AG20443 (cell line): ENCODE measurements around the gene BIK.
"Not testable (repeated sequence)": the region's sequence is repeated elsewhere in the genome, so short reads cannot be mapped to it uniquely, and the experiment has no call there.

Experiments
- DNase-seq: peaks from one replicate; pipeline ENCODE4 v3.0.0; 2012; ENCODE audit warnings: low spot score, mixed read lengths

The BIK gene

GRCh38 chr22:43136255-43136654 is 25.7 kb downstream of the BIK start:
- DNase-seq: peak; percentile 65

GRCh38 chr22:43136801-43137200 is 26.3 kb downstream of the BIK start:
- DNase-seq: no peak

- peak; percentile 97 for DNase-seq
Measured at GRCh38 chr22:43142880-43143562, 32.5 kb downstream of the BIK start, which contains the start of gene MCAT. MCAT (minus strand) TSS chr22:43143398; CDS start chr22:43143348, 50 bp downstream.

- no peak for DNase-seq
Measured at GRCh38 chr22:43144949-43145348, 34.4 kb downstream of the BIK start.

GRCh38 chr22:43145371-43145770 is 34.8 kb downstream of the BIK start:
- not testable (repeated sequence) for DNase-seq

GRCh38 chr22:43146332-43146731 is 35.8 kb downstream of the BIK start:
- not testable (repeated sequence) for DNase-seq

- DNase-seq: no peak
Measured at GRCh38 chr22:43147821-43148220, 37.3 kb downstream of the BIK start.

- no peak for DNase-seq
Measured at GRCh38 chr22:43148581-43148980, 38.0 kb downstream of the BIK start.

- no peak for DNase-seq
Measured at GRCh38 chr22:43150731-43151206, 40.2 kb downstream of the BIK start.

GRCh38 chr22:43151251-43152002 is 40.9 kb downstream of the BIK start, which contains the start of gene TSPO:
TSPO (plus strand) TSS chr22:43151559; CDS start chr22:43159239, 7,680 bp downstream.
- peak; percentile 96 for DNase-seq

GRCh38 chr22:43152003-43152356 is 41.4 kb downstream of the BIK start:
- no peak for DNase-seq

GRCh38 chr22:43152357-43153071 is 42.0 kb downstream of the BIK start:
- DNase-seq: peak; percentile 75

- DNase-seq: no peak
Measured at GRCh38 chr22:43153899-43154298, 43.3 kb downstream of the BIK start.

- DNase-seq: peak; percentile 55
Measured at GRCh38 chr22:43154887-43155536, 44.5 kb downstream of the BIK start.

- DNase-seq: no peak
Measured at GRCh38 chr22:43155789-43156188, 45.2 kb downstream of the BIK start.

GRCh38 chr22:43156413-43156812 is 45.9 kb downstream of the BIK start:
- no peak for DNase-seq

GRCh38 chr22:43157874-43158546 is 47.5 kb downstream of the BIK start:
- no peak for DNase-seq

GRCh38 chr22:43158778-43159483 is 48.4 kb downstream of the BIK start:
- no peak for DNase-seq

- DNase-seq: peak; percentile 38
Measured at GRCh38 chr22:43159484-43160178, 49.1 kb downstream of the BIK start.

GRCh38 chr22:43160497-43161126 is 50.1 kb downstream of the BIK start:
- no peak for DNase-seq
